Measurements from ENCODE around the gene ELOVL6. TPM values are rescaled to one million over a fixed set of nuclear protein-coding genes. Genes with fewer than 3 reads are reported as not detected.

ELOVL6 gene
- total RNA-seq, 4 donors from 2014 or later = 2.2 to 5.8 (median 5.0) TPM

DNA sequence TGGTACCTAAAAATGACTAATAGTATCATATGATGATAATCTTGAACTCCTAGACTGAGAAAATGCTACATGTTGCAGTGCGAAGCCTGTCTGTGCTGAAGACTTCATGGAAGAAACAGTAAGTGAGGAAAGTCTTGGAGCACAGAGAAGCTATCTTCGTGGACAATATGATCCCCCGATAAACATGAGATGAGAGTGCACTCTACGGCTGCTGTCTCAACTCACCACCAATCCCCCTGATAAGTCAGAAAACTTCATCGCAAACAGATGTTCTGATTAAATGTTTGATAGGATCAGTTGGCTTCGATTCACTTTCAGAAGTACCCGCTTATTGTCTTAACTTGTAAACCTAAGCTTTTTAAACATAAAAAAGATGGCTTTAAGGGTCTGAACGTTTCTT, 130.2 kb downstream of the ELOVL6 start:
- no peak for DNase-seq (ENCODE audit: low spot score)
- TF ChIP-seq, protein P1, sequence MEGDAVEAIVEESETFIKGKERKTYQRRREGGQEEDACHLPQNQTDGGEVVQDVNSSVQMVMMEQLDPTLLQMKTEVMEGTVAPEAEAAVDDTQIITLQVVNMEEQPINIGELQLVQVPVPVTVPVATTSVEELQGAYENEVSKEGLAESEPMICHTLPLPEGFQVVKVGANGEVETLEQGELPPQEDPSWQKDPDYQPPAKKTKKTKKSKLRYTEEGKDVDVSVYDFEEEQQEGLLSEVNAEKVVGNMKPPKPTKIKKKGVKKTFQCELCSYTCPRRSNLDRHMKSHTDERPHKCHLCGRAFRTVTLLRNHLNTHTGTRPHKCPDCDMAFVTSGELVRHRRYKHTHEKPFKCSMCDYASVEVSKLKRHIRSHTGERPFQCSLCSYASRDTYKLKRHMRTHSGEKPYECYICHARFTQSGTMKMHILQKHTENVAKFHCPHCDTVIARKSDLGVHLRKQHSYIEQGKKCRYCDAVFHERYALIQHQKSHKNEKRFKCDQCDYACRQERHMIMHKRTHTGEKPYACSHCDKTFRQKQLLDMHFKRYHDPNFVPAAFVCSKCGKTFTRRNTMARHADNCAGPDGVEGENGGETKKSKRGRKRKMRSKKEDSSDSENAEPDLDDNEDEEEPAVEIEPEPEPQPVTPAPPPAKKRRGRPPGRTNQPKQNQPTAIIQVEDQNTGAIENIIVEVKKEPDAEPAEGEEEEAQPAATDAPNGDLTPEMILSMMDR (IDR thresholded peaks at IDR 0.05) = no peak
- no peak for ATAC-seq (ENCODE audit: low FRiP score)

DNA sequence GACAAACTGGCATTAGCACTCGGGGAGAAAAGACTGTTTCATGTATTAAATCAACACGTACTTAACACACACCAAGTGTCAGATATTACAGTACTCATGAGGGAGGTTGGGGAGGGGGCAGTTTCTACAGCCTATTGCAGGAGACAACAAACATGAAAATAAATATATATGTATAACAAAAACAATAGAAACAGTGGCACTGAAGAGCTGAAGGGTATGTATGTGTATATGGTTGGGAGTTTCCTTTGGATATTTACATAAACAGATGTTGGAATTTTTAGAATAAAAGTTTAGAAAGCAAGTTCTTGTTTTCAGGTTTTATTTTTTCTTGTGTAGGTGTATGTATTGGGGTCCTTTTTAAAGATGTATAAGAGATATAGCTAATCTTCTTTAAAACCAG, 133.5 kb downstream of the ELOVL6 start:
- ATAC-seq (ENCODE audit: low FRiP score) = no peak
- DNase-seq (ENCODE audit: low spot score) = no peak
- TF ChIP-seq, protein P1 (IDR thresholded peaks at IDR 0.05) = no peak

GRCh38 chr4:110064295-110064694, 134.1 kb downstream of the ELOVL6 start:
- DNase-seq (ENCODE audit: low spot score) (no peak), ATAC-seq (ENCODE audit: low FRiP score) (no peak)

GRCh38 chr4:110062166-110062565, 136.2 kb downstream of the ELOVL6 start:
- DNase-seq (ENCODE audit: low spot score) = no peak
- TF ChIP-seq, protein P1 (IDR thresholded peaks at IDR 0.05) = no peak
- no peak for ATAC-seq (ENCODE audit: low FRiP score)

More at GRCh38 chr4:110064295-110064694, 134.1 kb downstream of the ELOVL6 start:
- TF ChIP-seq, protein P1 (IDR thresholded peaks at IDR 0.05) = no peak

DNA sequence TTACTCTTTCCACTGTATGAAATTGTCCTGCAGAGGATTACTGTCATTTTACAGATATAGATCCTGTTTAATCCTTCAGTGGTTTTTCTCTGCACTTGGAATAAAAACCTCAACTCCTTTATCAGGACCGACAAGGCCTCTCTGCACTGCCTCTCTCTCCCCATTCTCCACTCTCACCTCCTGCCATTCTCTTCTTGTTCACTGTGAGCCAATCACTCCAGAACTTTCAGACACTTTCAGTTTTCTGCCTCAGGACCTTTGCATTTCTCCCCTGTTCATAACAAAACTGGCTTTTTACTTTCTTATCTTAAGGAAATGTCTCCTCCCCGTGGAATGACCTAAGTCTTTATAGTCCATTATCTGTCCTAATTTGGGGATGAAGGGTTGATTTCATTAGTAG, 137.3 kb downstream of the ELOVL6 start:
- TF ChIP-seq, protein P1 (IDR thresholded peaks at IDR 0.05) = no peak
- ATAC-seq (ENCODE audit: low FRiP score) (no peak), DNase-seq (ENCODE audit: low spot score) (no peak)

- ATAC-seq (ENCODE audit: low FRiP score) (no peak), DNase-seq (ENCODE audit: low spot score) (no peak)
- TF ChIP-seq, protein P1 (IDR thresholded peaks at IDR 0.05) = no peak
These were observed 138.7 kb downstream of the ELOVL6 start for GRCh38 chr4:110059556-110060191.

- ATAC-seq (ENCODE audit: low FRiP score) (no peak), DNase-seq (ENCODE audit: low spot score) (no peak)
- TF ChIP-seq, protein P1 (IDR thresholded peaks at IDR 0.05) = no peak
These were observed 139.7 kb downstream of the ELOVL6 start for GRCh38 chr4:110058677-110059076.

Data from omental fat pad (tissue), 4 donors.